GM18498 (cell line): ENCODE results near the gene RNASET2.
"Not testable (repeated sequence)": the region's sequence is repeated elsewhere in the genome, so short reads cannot be mapped to it uniquely, and the experiment has no call there.

Experiments used
- ATAC-seq: cut with Tn5 transposase; IDR thresholded peaks from one replicate; pipeline ENCODE4 v1.9.1; 2021; ENCODE audit warnings: mild to moderate bottlenecking, moderate library complexity; ENCODE audit not compliant: unreplicated experiment

Gene RNASET2

DNA sequence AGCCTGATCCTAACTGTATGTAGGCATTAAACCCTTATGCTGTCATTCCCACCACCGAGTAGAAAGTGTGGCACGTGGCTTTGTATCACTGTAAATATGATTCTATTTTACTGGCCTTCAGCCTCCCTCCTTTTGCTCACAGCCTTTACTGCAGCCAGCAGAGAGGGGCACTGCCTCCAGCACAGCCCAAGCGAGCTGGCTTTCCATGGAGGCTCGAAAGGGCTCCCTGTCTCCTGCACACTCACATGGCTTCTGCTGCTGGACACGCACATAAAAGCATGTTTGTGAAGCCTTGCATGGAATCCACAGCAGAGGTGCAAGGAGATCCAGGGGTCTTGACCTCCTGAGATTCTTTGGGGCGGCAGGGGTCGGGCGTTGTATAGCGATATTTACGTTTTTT is 51.3 kb downstream of the RNASET2 start:
- no peak for ATAC-seq

DNA sequence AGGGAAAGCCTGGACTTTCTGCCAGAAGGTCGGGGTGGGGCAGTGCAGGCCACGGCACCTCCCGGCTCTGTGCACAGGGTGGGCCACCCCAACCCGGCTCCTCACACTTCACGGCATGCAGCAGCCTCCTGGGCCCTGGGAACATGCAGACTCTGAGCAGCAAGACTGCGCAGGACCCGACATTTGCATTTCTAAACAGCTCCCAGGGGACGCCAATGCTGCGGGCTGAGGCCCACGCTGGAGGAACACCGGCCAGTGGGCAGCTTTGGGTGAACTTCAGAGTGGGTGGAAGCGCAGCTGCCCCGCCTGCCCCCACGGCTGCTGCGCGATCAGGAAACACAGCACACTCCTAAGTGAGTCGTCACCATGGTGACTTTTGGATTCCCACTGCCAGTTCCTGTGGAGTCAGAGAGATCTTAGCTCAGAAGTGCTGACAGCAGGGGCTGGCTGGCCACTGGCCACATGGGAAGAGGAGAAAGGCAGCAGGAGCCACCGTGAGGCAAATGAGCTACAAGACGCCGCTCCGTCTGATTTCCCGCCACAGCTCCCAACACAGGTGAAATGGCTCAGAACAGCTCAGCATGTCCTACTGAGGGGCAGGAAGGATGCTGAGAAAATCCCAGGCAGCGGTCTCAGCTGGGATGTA is 52.1 kb downstream of the RNASET2 start:
- no peak for ATAC-seq

DNA sequence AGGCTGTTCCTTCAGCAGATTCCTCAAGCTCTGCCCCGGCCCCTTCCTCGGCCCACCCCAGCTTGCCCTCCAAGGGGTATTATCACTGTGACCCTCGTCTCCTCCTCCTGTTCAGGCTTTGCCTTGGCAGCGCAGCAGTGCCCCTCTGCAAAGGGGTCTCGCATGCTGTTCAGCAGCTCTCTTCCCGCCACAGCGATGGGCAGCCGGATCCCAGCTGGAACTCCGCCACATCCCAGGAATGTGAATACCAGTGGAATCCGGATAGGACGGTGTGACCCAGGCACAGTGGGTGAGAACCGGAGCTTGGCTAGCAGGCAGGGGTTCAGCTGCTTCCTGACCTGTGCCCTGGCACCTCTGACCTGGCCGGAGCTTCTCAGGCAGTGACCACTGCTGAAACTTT is 52.9 kb downstream of the RNASET2 start:
- no peak for ATAC-seq

DNA sequence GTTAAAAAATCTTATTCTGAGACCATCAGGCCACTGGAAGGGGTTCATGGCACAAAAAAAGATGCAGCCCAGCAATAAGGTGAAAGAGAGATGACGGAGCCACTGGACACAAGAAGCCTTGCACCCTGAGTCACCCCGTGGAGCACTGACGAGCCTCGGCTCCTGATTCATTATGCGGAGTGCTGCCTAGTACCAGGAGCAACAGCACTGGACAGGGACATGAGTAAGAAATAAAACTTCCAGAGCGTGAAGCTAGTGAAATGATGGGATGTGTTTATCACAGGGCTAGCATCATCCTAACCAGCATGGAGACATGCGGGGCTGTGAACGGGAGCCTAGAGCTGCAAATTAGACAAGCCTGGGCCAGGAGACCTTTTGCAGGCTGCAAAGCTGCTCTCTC is 53.3 kb downstream of the RNASET2 start:
- no peak for ATAC-seq

DNA sequence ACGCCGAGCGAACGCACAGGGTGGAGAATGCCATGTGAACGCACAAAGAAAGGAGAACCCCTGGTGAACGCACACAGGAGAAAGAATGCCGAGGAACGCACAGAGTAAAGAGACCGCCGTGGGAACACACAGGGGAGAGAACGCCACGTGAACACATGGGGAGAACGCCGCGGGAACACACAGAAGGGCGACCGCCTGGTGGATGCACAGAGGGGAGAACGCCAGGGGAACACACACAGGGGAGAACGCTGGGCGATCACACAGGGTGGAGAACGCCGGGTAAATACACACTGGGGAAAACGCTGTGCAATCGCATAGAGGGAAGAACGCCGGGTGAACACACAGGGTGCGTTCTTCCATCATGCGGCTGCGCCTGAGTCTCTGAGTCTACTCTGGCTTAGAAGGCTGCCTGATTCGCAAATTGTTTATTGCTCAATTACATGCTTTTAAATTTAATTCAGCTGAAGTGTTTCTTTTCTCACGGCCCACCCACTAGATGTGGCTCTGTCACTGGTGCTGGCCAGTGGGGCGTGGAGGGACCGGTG is 54.1 kb downstream of the RNASET2 start:
- ATAC-seq: no peak

DNA sequence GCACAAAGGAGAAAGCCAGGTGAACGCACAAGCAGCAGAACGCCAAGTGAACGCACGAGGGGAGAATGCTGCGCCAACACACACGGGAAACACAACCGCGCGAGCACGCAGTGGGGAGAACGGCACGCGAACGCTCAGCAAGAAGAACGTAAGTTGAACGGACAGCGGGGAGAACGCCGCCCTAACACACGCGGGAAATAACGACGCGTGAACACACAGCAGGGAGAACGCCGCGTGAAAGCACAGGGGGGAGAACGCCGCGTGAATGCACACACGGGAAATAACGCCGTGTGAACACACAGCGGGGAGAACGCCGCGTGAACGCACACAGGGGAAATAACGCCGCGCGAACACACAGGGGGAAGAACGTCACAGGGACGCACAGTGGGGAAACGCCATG is 54.7 kb downstream of the RNASET2 start:
- ATAC-seq: no peak

DNA sequence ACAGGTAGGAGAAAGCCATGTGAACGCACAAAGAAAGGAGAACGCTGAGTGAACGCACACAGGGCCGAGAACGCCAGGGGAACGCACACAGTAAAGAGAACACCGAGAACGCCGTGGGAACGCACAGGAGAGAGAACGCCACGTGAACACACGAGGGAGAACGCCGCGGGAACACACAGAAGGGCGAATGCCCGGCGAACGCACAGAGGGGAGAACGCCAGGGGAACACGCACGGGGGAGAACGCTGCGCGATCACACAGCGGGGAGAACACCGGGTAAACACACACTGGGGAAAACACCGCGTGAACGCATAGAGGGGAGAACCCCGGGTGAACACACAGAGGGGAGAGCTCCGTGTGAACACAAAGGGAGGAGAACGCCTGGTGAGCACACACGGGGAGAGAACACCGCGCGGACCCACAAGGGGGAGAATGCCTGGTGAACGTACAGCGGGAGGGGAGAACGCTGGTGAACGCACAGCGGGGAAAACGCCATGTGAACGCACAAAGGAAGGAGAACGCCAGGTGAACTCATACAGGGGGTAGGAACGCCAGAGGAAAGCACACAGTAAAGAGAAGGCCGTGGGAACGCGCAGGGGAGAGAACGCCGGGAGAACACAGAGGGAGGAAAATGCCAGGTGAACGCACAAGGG is 55.3 kb downstream of the RNASET2 start:
- ATAC-seq: no peak

DNA sequence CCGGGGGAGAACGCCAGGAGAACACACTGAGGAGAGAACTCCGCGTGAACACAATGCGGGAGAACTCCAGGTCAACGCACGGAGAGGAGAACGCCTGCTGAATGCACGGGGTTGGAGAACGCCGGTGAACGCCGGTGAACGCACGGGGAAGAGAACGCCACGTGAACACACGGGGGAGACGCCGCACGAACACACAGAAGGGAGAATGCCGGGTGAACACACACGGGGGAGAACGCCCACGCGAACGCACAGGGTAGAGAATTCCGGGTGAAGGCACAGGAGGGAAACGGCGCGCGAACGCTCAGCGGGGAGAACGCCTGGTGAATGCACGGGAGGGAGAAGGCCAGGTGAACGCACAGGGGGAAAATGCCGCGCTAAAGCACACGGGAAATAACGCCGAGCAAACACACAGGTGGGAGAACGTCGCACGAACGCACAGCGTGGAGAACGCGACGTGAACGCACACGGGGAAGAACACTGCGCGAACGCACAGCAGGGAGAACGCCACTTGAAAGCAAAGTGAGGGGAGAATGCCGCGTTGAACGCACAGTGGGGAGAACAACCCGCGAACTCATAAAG is 56.1 kb downstream of the RNASET2 start:
- no peak for ATAC-seq

DNA sequence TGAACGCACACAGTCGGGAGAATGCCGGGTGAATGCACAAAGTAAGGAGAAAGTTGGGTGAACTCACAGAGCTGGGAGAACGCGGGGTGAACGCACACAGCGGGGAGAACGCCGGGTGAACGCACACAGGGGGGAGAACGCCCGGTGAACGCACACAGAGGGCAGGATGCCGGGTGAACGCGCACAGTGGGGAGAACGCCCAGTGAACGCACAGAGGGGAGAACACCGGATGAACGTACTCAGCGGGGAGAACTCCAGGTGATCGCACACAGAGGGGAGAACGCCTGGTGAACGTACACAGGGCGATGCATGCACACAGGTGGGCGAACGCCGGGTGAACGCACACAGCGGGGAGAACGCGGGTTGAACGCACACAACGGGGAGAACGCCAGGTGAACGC is 57.4 kb downstream of the RNASET2 start:
- no peak for ATAC-seq

DNA sequence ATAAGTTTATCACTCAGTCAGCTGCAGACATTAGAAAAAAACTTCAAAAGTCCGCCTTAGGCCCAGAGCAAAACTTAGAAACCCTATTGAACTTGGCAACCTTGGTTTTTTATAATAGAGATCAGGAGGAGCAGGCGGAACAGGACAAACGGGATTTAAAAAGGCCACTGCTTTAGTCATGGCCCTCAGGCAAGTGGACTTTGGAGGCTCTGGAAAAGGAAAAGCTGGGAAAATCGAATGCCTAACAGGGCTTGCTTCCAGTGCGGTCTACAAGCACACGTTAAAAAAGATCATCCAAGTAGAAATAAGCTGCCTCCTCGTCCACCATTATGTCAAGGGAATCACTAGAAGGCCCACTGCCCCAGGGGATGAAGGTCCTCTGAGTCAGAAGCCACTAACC is 61.7 kb downstream of the RNASET2 start:
- not testable (repeated sequence) for ATAC-seq

DNA sequence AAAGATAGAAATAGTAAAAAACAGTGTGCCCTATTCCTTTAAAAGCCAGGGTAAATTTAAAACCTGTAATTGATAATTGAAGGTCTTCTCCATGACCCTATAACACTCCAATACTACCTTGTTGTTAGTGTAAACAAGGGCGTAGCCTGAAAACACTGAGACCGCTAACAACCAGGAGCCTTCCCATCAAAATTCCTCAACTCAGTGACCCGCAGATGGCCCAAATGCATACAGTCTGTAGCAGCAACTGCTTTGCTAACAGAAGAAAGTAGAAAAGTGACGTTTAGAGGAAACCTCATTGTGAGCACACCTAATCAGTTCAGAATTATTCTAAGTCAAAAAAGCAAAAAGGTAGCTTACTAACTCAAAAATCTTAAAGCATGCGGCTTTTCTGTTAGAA is 63.9 kb downstream of the RNASET2 start:
- ATAC-seq: not testable (repeated sequence)

DNA sequence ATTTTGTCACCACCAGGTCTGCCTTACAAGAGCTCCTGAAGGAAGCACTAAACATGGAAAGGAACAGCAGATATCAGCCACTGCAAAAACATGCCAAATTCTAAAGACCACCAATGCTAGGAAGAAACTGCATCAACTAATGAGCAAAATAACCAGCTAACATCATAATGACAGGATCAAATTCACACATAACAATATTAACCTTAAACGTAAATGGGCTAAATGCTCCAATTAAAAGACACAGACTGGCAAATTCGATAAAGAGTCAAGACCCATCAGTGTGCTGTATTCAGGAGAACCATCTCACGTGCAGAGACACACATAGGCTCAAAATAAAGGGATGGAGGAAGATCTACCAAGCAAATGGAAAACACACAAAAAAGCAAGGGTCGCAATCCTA is 69.6 kb downstream of the RNASET2 start:
- not testable (repeated sequence) for ATAC-seq

DNA sequence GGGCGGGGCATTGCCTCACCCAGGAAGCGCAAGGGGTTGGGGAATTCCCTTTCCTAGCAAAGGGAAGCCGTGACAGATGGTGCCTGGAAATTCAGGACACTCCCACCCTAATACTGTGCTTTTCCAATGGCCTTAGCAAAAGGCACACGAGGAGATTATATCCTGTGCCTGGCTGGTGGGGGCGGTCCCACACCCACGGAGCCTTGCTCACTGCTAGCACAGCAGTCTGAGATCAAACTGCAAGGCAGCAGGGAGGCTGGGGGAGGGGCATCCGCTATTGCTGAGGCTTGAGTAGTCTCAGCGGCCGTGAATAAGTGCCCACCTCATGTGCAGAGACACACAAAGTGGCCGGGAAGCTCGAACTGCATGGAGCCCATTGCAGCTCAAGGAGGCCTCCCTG is 71.4 kb downstream of the RNASET2 start:
- not testable (repeated sequence) for ATAC-seq

DNA sequence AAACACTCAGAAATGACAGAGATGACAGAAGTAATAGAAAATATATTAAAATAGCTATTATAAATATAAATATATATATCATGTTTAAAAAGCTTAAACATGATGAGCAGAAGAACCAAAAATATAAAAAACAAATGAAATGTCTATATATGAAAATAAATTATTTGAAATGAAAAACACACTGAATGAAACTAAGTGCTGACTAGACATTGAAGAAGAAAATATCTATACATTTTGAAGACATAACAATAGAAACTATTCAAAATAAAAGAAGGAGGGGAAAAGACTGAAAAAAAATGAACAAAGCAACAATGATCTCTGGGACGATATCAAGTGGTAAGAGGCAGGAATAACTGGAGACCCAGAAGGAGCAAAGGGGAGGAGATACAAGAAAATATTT is 76.8 kb downstream of the RNASET2 start:
- no peak for ATAC-seq
